HEK293T (cell line): Measurements from ENCODE around the gene WNT5A.

Experiments used
- ARNT ChIP-seq: fragments of 450-650 bp; IDR thresholded peaks from 2 replicates; pipeline ENCODE4 v1.6.1; 2017; ENCODE audit warnings: mild to moderate bottlenecking
- BHLHE40 ChIP-seq: fragments of 450-650 bp; IDR thresholded peaks from 2 replicates; pipeline ENCODE4 v1.6.1; 2016; ENCODE audit warnings: mild to moderate bottlenecking, moderate library complexity, borderline replicate concordance
- ELF4 ChIP-seq: fragments of 450-650 bp; IDR thresholded peaks from 2 replicates; pipeline ENCODE4 v1.6.1; 2017; ENCODE audit warnings: antibody characterized with exemption
- FOXK2 ChIP-seq: fragments of 450-650 bp; IDR thresholded peaks from 2 replicates; pipeline ENCODE4 v1.6.1; 2016; ENCODE audit warnings: mild to moderate bottlenecking
- HDGF ChIP-seq: fragments of 450-650 bp; IDR thresholded peaks from 2 replicates; pipeline ENCODE4 v1.6.1; 2017; ENCODE audit warnings: antibody characterized with exemption, borderline replicate concordance
- L3MBTL2 ChIP-seq: fragments of 450-650 bp; conservative IDR thresholded peaks from 2 replicates; pipeline ENCODE4 v1.6.1; 2016; ENCODE audit warnings: mild to moderate bottlenecking
- NFRKB ChIP-seq: fragments of 450-650 bp; IDR thresholded peaks from 2 replicates; pipeline ENCODE4 v1.6.1; 2016; ENCODE audit warnings: mild to moderate bottlenecking, moderate library complexity
- PKNOX1 ChIP-seq: fragments of 450-650 bp; IDR thresholded peaks from 2 replicates; pipeline ENCODE4 v1.6.1; 2016
- SP1 ChIP-seq: fragments of 450-650 bp; IDR thresholded peaks from 2 replicates; pipeline ENCODE4 v1.6.1; 2017
- SUZ12 ChIP-seq: fragments of 450-650 bp; IDR thresholded peaks from 2 replicates; pipeline ENCODE4 v1.6.1; 2016; ENCODE audit warnings: mild to moderate bottlenecking
- TARDBP ChIP-seq: fragments of 450-650 bp; IDR thresholded peaks from 2 replicates; pipeline ENCODE4 v1.6.1; 2016

GRCh38 chr3:55480911-55481743 lies 6.0 kb downstream of the WNT5A start:
- TF ChIP-seq HDGF (no peak), NFRKB (no peak), BHLHE40 (no peak), PKNOX1 (no peak), ELF4 (no peak), ARNT (no peak), SUZ12 (no peak), SP1 (no peak), L3MBTL2 (no peak), FOXK2 (no peak), TARDBP (no peak)
